Posterior vena cava (tissue), 2 donors: ENCODE results near the gene ELFN1. TPM values are rescaled to one million over a fixed set of nuclear protein-coding genes. Genes with fewer than 3 reads are reported as not detected.

Experiments
- DNase-seq: peaks from one replicate; pipeline ENCODE4 v3.0.0-alpha.2; 2020; ENCODE audit warnings: low spot score
- intact Hi-C, 2 donors: fragments of 100-400 bp; cut with DNase I; formaldehyde crosslinking; loops; one replicate each; pipeline versions ENCODE4 v1.14.1 to v1.14.2; 2022 to 2023
- total RNA-seq, 2 donors: library from RNA; stranded (reverse); fragmentation: NEBNext Ultra II Directional; extraction: Animal tissue kit (Norgen Biotek cat#: 25700); gene quantifications; one replicate each; pipeline ENCODE4 v1.2.1, GENCODE V29; 2021
- donor health status: DM: yes; HTN: yes; CAD: no.
- donor health status: DM: yes; HTN: yes; CAD: no.

The ELFN1 gene
- total RNA-seq, 2 donors from 2014 or later: 1.2 to 1.8 TPM

GRCh38 chr7:1743481-1744230, 73.6 kb downstream of the ELFN1 start:
- no peak for DNase-seq
- intact Hi-C loops: no loop called here

GRCh38 chr7:1744296-1745017, 74.4 kb downstream of the ELFN1 start:
- no peak for DNase-seq
- intact Hi-C loops: no loop called here

GRCh38 chr7:1745018-1745532, 75.0 kb downstream of the ELFN1 start:
- DNase-seq: no peak
- intact Hi-C loops: no loop called here

GRCh38 chr7:1745576-1746490, 75.8 kb downstream of the ELFN1 start:
- no peak for DNase-seq
- intact Hi-C loops: no loop called here

- no peak for DNase-seq
- intact Hi-C loops: no loop called here
Observed at GRCh38 chr7:1746491-1746975, 76.5 kb downstream of the ELFN1 start.

GRCh38 chr7:1747004-1747801, 77.1 kb downstream of the ELFN1 start:
- intact Hi-C loops: no loop called here
- DNase-seq: no peak

GRCh38 chr7:1748076-1748838, 78.2 kb downstream of the ELFN1 start:
- no peak for DNase-seq
- intact Hi-C loops: no loop called here

GRCh38 chr7:1748839-1749173, 78.7 kb downstream of the ELFN1 start:
- DNase-seq: no peak
- intact Hi-C loops: no loop called here

GRCh38 chr7:1749351-1749863, 79.3 kb downstream of the ELFN1 start:
- intact Hi-C loops: no loop called here

GRCh38 chr7:1749864-1750466, 79.9 kb downstream of the ELFN1 start:
- DNase-seq: no peak
- intact Hi-C loops: no loop called here

More at GRCh38 chr7:1749351-1749863, 79.3 kb downstream of the ELFN1 start:
- DNase-seq: no peak

GRCh38 chr7:1750541-1751021, 80.5 kb downstream of the ELFN1 start:
- intact Hi-C loops: no loop called here
- no peak for DNase-seq

GRCh38 chr7:1752111-1752510, 82.0 kb downstream of the ELFN1 start:
- DNase-seq: peak; percentile 76
- intact Hi-C loops: no loop called here

GRCh38 chr7:1752771-1753563, 82.9 kb downstream of the ELFN1 start:
- DNase-seq: peak; percentile 31

GRCh38 chr7:1753564-1753867, 83.4 kb downstream of the ELFN1 start:
- DNase-seq: peak; percentile 2
- intact Hi-C loops: no loop called here

More at GRCh38 chr7:1752771-1753563, 82.9 kb downstream of the ELFN1 start:
- intact Hi-C loops: no loop called here

GRCh38 chr7:1754345-1754908, 84.3 kb downstream of the ELFN1 start:
- DNase-seq: no peak
- intact Hi-C loops: no loop called here
